GM19238 (cell line): ENCODE data around the gene MUSTN1.

Experiments
- DNase-seq: peaks from one replicate; pipeline ENCODE4 v3.0.0; 2011; ENCODE audit warnings: low spot score; ENCODE audit not compliant: insufficient read length

Gene MUSTN1

DNA sequence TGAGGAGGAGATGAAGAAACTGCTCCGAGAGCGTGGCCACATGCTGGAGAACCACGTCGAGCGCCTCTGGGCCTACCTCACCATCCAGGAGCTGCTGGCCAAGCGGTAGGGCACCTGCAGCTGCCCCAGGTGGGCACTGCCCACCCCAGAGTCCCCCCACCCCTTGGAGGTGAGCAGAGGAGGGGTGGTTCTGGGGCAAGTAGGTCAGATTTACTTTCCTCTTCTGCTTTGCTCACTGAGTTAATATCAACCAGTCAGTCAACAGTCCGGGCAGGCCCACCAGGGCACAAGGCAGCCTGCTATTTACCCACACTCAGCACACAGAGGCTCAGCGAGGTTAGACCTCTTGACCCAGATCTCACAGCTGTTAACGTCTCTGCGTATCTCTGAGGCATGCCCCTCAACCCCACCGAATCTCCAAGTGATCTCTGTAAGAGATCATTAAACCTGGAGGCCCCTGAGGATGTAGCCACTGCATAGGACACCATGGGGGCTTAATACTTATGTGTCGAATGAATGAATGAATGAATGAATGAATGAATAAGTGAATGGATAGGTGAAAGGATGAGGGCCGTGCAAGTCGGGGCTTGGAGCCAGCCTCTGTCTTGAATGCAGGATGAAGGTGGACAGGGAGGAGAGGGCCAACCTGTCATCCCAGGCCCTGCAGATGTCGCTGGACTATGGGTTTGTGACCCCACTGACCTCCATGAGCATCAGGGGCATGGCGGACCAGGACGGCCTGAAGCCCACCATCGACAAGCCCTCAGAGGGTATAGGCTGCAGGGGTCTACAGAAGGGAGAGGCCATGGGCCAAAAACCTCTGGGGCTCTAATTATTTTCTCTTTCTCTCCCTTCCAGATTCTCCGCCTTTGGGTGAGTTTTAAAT is 48.2 kb downstream of the MUSTN1 start:
- no peak for DNase-seq

DNA sequence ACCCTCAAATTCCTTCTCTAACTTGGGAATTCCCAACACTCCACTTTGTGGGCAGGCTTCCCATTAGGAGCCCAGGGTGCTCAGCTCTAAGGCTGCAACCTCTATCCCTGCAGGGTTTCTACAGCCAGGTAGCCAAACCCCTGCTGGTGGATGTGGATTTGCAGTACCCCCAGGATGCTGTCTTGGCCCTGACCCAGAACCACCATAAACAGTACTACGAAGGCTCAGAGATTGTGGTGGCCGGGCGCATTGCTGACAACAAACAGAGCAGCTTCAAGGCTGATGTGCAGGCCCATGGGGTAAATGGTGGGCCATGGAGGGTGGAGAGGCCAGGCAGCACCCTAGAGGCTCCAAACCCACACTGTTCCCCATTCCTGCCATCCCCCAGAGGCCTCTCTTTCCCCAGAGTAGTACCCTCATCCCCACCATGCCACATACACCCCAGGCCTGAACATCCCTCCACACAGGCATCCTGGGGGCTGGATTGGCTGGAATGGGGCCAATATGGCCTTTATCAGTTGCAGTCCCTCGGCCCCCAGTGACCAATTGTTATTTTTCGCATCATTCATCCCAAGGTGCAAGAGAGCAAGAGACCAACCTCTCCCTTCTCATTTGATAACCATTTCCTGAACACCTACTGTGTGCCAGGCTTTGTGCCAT is 49.8 kb downstream of the MUSTN1 start:
- no peak for DNase-seq

- no peak for DNase-seq
These were observed 50.7 kb downstream of the MUSTN1 start for GRCh38 chr3:52784021-52784621.

DNA sequence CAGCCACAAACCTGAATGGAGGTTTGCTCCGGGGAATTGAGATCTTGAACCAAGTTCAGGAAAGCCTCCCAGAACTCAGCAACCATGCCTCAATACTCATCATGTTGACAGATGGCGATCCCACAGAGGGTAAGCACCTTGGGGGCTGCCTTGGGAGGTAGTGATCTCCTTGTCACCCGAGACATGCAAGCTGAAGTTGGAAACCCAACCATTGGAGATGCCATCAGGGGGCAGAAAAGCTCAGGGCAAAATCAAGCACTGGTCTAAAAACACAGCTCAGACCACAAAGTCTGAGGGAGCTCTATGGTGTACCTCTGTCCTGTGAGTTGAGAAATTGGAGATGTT is 51.6 kb downstream of the MUSTN1 start:
- no peak for DNase-seq
